DMS 273 (cell line): Measurements from ENCODE around the gene TPPP.
"Not testable (repeated sequence)": the region's sequence is repeated elsewhere in the genome, so short reads cannot be mapped to it uniquely, and the experiment has no call there.

ENCODE experiments used
- DNase-seq: peaks from one replicate; lab custom pipeline; 2025; ENCODE audit not compliant: unreplicated experiment; lab: John Stamatoyannopoulos, UW

The TPPP gene

GRCh38 chr5:628351-629205 is 64.6 kb downstream of the TPPP start:
- not testable (repeated sequence) for DNase-seq

- no peak for DNase-seq
Measured at GRCh38 chr5:627840-628239, 65.3 kb downstream of the TPPP start.

- DNase-seq = no peak
Measured at GRCh38 chr5:626850-627249, 66.3 kb downstream of the TPPP start.

- DNase-seq = no peak
Measured at GRCh38 chr5:625516-625915, 67.6 kb downstream of the TPPP start.

- no peak for DNase-seq
Measured at GRCh38 chr5:624951-625230, 68.3 kb downstream of the TPPP start.

- no peak for DNase-seq
Measured at GRCh38 chr5:624118-624950, 68.8 kb downstream of the TPPP start.

GRCh38 chr5:623531-623930 is 69.6 kb downstream of the TPPP start:
- no peak for DNase-seq

- DNase-seq = no peak
Measured at GRCh38 chr5:622946-623522, 70.1 kb downstream of the TPPP start.

GRCh38 chr5:622359-622758 is 70.8 kb downstream of the TPPP start:
- no peak for DNase-seq

GRCh38 chr5:621341-621761 is 71.8 kb downstream of the TPPP start:
- no peak for DNase-seq

GRCh38 chr5:620586-621180 is 72.5 kb downstream of the TPPP start:
- DNase-seq = no peak

- no peak for DNase-seq
Measured at GRCh38 chr5:620152-620551, 73.0 kb downstream of the TPPP start.

GRCh38 chr5:619444-619843 is 73.7 kb downstream of the TPPP start:
- DNase-seq = no peak

GRCh38 chr5:618450-618849 is 74.7 kb downstream of the TPPP start:
- no peak for DNase-seq

GRCh38 chr5:617896-618295 is 75.3 kb downstream of the TPPP start:
- DNase-seq = no peak

- no peak for DNase-seq
Measured at GRCh38 chr5:616484-617039, 76.6 kb downstream of the TPPP start.

- DNase-seq = peak; percentile 43
Measured at GRCh38 chr5:612498-613424, 80.4 kb downstream of the TPPP start.

- peak; percentile 95 for DNase-seq
Measured at GRCh38 chr5:611731-612486, 81.2 kb downstream of the TPPP start, which contains the start of gene CEP72. Gene CEP72 (plus strand): TSS chr5:612340. CDS start chr5:612362, 22 bp downstream.
